CD14-positive monocyte (primary cell): ENCODE results near the gene CDV3. TPM values are rescaled to one million over a fixed set of nuclear protein-coding genes. Genes with fewer than 3 reads are reported as not detected.

Source experiments
- DNase-seq, 3 donors: peaks; one replicate each; pipeline ENCODE4 v3.0.0-alpha.2; 2011 to 2022
- H2AFZ ChIP-seq: 2 replicates; pipeline ENCODE4 v1.6.0; 2012; ENCODE audit warnings: mild to moderate bottlenecking, low read depth, low read length, inconsistent platforms; ENCODE audit not compliant: insufficient read depth, poor library complexity, severe bottlenecking
- H3K27ac ChIP-seq, 2 donors: 1 replicate in 1 of 2; 2 replicates in 1 of 2; pipeline ENCODE4 v1.5.1; 2012 to 2013; ENCODE audit warnings: low read length in 2 of 2, control low read depth in 1 of 2, inconsistent platforms in 1 of 2, low read depth in 1 of 2, mild to moderate bottlenecking in 1 of 2
- H3K27me3 ChIP-seq, 2 donors: one replicate each; pipeline versions ENCODE4 v1.6.0 to v1.6.1; 2011 to 2013; ENCODE audit warnings: low read length in 2 of 2; ENCODE audit not compliant: control insufficient read depth in 2 of 2, insufficient read depth in 2 of 2
- H3K36me3 ChIP-seq, 2 donors: replicated peaks in 1 of 2; 1 replicate in 1 of 2; 2 replicates in 1 of 2; pipeline versions ENCODE4 v1.5.1 to v1.6.1; 2012 to 2013; ENCODE audit warnings: low read length in 2 of 2, control low read depth in 1 of 2, inconsistent platforms in 1 of 2, mild to moderate bottlenecking in 1 of 2; ENCODE audit not compliant: insufficient read depth in 2 of 2, control insufficient read depth in 1 of 2
- H3K4me1 ChIP-seq, 2 donors: 1 replicate in 1 of 2; 2 replicates in 1 of 2; pipeline versions ENCODE4 v1.5.1 to v1.6.1; 2012 to 2013; ENCODE audit warnings: low read length in 2 of 2, control low read depth in 1 of 2, inconsistent platforms in 1 of 2, mild to moderate bottlenecking in 1 of 2, moderate library complexity in 1 of 2; ENCODE audit not compliant: insufficient read depth in 2 of 2, control insufficient read depth in 1 of 2
- H3K4me2 ChIP-seq: replicated peaks from 2 replicates; pipeline ENCODE3; 2012; ENCODE audit warnings: low read length, moderate library complexity, mild to moderate bottlenecking; ENCODE audit not compliant: poor library complexity, severe bottlenecking; ENCODE audit errors: extremely low read depth
- H3K4me3 ChIP-seq, 3 experiments: fragments of 200-600 bp in 1 of 3; sonication (generic) in 1 of 3; replicated peaks in 1 of 3; 1 replicate in 2 of 3; 2 replicates in 1 of 3; pipeline ENCODE4 v1.5.1; 2011 to 2013; ENCODE audit warnings: low read length in 3 of 3, mild to moderate bottlenecking in 3 of 3, control low read depth in 2 of 3, low read depth in 2 of 3, inconsistent platforms in 1 of 3, moderate library complexity in 1 of 3
- H3K79me2 ChIP-seq: 2 replicates; pipeline ENCODE4 v1.6.0; 2012; ENCODE audit warnings: mild to moderate bottlenecking, control low read depth, inconsistent platforms, low read length, moderate library complexity; ENCODE audit not compliant: insufficient read depth
- H3K9ac ChIP-seq: 2 replicates; pipeline ENCODE4 v1.6.0; 2017; ENCODE audit warnings: low read length, mild to moderate bottlenecking; ENCODE audit not compliant: insufficient read depth, poor library complexity, severe bottlenecking
- H3K9me3 ChIP-seq, 2 donors: replicated peaks in 1 of 2; 1 replicate in 1 of 2; 2 replicates in 1 of 2; pipeline versions ENCODE4 v1.5.1 to v1.6.1; 2012 to 2013; ENCODE audit warnings: low read length in 2 of 2, control low read depth in 1 of 2; ENCODE audit not compliant: control insufficient read depth in 1 of 2, insufficient read depth in 1 of 2
- H4K20me1 ChIP-seq: 2 replicates; pipeline ENCODE4 v1.6.0; 2012; ENCODE audit warnings: mild to moderate bottlenecking, low read length, control low read depth, moderate library complexity; ENCODE audit not compliant: insufficient read depth
- H3K27ac Mint-ChIP-seq, 7 donors: one replicate each; pipeline ENCODE4 v1.8.0; 2020; ENCODE audit warnings: mild to moderate bottlenecking in 7 of 7, mixed read lengths in 7 of 7, moderate library complexity in 6 of 7, inconsistent platforms in 2 of 7
- H3K27me3 Mint-ChIP-seq, 3 donors: one replicate each; pipeline ENCODE4 v1.8.0; 2021 to 2022; ENCODE audit warnings: low read depth in 3 of 3, mild to moderate bottlenecking in 3 of 3, mixed read lengths in 3 of 3, moderate library complexity in 3 of 3, inconsistent platforms in 1 of 3
- H3K36me3 Mint-ChIP-seq, 2 donors: one replicate each; pipeline ENCODE4 v1.8.0; 2020; ENCODE audit warnings: mixed read lengths in 2 of 2, inconsistent platforms in 1 of 2, mild to moderate bottlenecking in 1 of 2
- H3K4me1 Mint-ChIP-seq: one replicate; pipeline ENCODE4 v1.8.0; 2020; ENCODE audit warnings: mild to moderate bottlenecking, mixed read lengths
- H3K4me3 Mint-ChIP-seq, 2 donors: one replicate each; pipeline ENCODE4 v1.8.0; 2020; ENCODE audit warnings: mild to moderate bottlenecking in 2 of 2, mixed read lengths in 2 of 2, moderate library complexity in 1 of 2
- H3K9me3 Mint-ChIP-seq, 7 donors: one replicate each; pipeline ENCODE4 v1.8.0; 2020 to 2022; ENCODE audit warnings: mixed read lengths in 7 of 7, mild to moderate bottlenecking in 6 of 7, moderate library complexity in 6 of 7, inconsistent platforms in 2 of 7
- CTCF ChIP-seq: fragments of 200-600 bp; IDR thresholded peaks from one replicate; pipeline ENCODE4 v1.8.0; 2022; ENCODE audit warnings: antibody characterized with exemption, mild to moderate bottlenecking
- WGBS: methylation state at CpG from one replicate; pipeline ENCODE4 v1.1.5; 2013; ENCODE audit warnings: missing lambda C conversion rate; ENCODE audit not compliant: insufficient coverage; 5-methylcytosine and 5-hydroxymethylcytosine counted together
- intact Hi-C, 2 donors: fragments of 100-400 bp; cut with micrococcal nuclease; formaldehyde crosslinking; loops; one replicate each; pipeline versions ENCODE4 v1.15.0 to v1.15.1; 2023
- polyA plus RNA-seq, 3 donors: library from polyadenylated mRNA; depleted of rRNA in 1 of 3; unstranded in 2 of 3; stranded (reverse) in 1 of 3; fragments of 300-500 nt in 2 of 3; fragments of >200 nt in 1 of 3; fragmentation: Illumina TruSeq in 2 of 3; gene quantifications; 1 replicate in 2 of 3; 2 replicates in 1 of 3; pipeline ENCODE4 v1.2.3, GENCODE V29; 2012 to 2021
- small RNA-seq: library from RNA; depleted of rRNA; stranded (forward); fragments of <200 nt; gene quantifications from one replicate; pipeline ENCODE3, GENCODE V24; 2012; ENCODE audit warnings: low read depth; ENCODE audit not compliant: insufficient read length

Gene CDV3
- polyA plus RNA-seq, 3 donors = 30.0 to 80.1 (median 30.3) TPM

- H3K9ac ChIP-seq = no peak overlapping the region
- H3K4me3 Mint-ChIP-seq = no peak overlapping the region
- H3K36me3 Mint-ChIP-seq = peaks cover 72 to 81% of the 10 kb centered on the region in 2 donors
Measured at GRCh38 chr3:133629146-133629545, 55.7 kb downstream of the CDV3 start.

GRCh38 chr3:133633439-133633838, 60.0 kb downstream of the CDV3 start:
- H3K27ac Mint-ChIP-seq = peak overlapping the region in 3 of 7 donors; percentile 6 to 34 (median 7)
- intact Hi-C loops = no loop called here

More at GRCh38 chr3:133629146-133629545, 55.7 kb downstream of the CDV3 start:
- H2AFZ ChIP-seq = no peak overlapping the region
- no peak overlapping the region for H3K27ac ChIP-seq
- H3K4me3 ChIP-seq = no peak overlapping the region
- no peak overlapping the region for H3K4me2 ChIP-seq
- intact Hi-C loops = no loop called here
- WGBS = no CpG with 5 or more reads among the region's 2 CpGs
- no peaks in the 10 kb centered on the region for H3K4me1 Mint-ChIP-seq
- H3K27ac Mint-ChIP-seq = no peak overlapping the region
- H3K27me3 Mint-ChIP-seq = peaks cover 0 to 1% (median 0%) of the 10 kb centered on the region in 3 donors
- H3K4me1 ChIP-seq = no peaks in the 10 kb centered on the region
- DNase-seq = no peak
- no peaks in the 10 kb centered on the region for H3K9me3 ChIP-seq
- no peak for TF ChIP-seq CTCF
- H3K9me3 Mint-ChIP-seq = no peaks in the 10 kb centered on the region
- H3K36me3 ChIP-seq = peaks cover 84 to 98% of the 10 kb centered on the region in 2 donors
- H3K79me2 ChIP-seq = no peaks in the 10 kb centered on the region
- H4K20me1 ChIP-seq = no peaks in the 10 kb centered on the region
- H3K27me3 ChIP-seq = no peaks in the 10 kb centered on the region

More at GRCh38 chr3:133633439-133633838, 60.0 kb downstream of the CDV3 start:
- Mint-ChIP-seq H3K36me3 (peaks cover 73 to 86% of the 10 kb centered on the region in 2 donors), H3K27me3 (peaks cover 0 to 1% (median 0%) of the 10 kb centered on the region in 3 donors), H3K4me3 (no peak overlapping the region), H3K9me3 (peaks cover 0 to 2% (median 0%) of the 10 kb centered on the region in 7 donors), H3K4me1 (no peaks in the 10 kb centered on the region)
- DNase-seq = no peak
- H2AFZ ChIP-seq = no peak overlapping the region
- no peak for TF ChIP-seq CTCF
- H3K36me3 ChIP-seq = peaks cover 77 to 98% of the 10 kb centered on the region in 2 donors
- H3K4me3 ChIP-seq = no peak overlapping the region
- H3K9ac ChIP-seq = no peak overlapping the region
- H3K27me3 ChIP-seq = no peaks in the 10 kb centered on the region
- H3K4me2 ChIP-seq = no peak overlapping the region
- H3K4me1 ChIP-seq = no peaks in the 10 kb centered on the region
- H4K20me1 ChIP-seq = no peaks in the 10 kb centered on the region
- 100% methylated on average over 3 of the region's 4 CpGs for WGBS
- no peaks in the 10 kb centered on the region for H3K9me3 ChIP-seq
- H3K79me2 ChIP-seq = peaks cover 11% of the 10 kb centered on the region
- H3K27ac ChIP-seq = no peak overlapping the region

Small RNA genes within 50 kb of the gene (small RNA-seq; reads per million reads assigned to genes)
- gene AC022296.2 (not detected), gene RF00438 (not detected)

Other genes with a start within 250 kb of the CDV3 start
- gene BFSP2, start 173.6 kb upstream of the CDV3 start, polyA plus RNA-seq = not detected
- gene TOPBP1, start 88.3 kb downstream of the CDV3 start, polyA plus RNA-seq = 10 to 100 TPM in 1 of 3 donors, 1 to 10 TPM in 2; 4.9 to 24.3 (median 7.0) TPM
- gene TF, start 172.7 kb downstream of the CDV3 start, polyA plus RNA-seq = under 1 TPM in 1 of 3 donors, not detected in 2; 0.73 TPM
- gene SRPRB, start 232.1 kb downstream of the CDV3 start, polyA plus RNA-seq = 10 to 100 TPM in 2 of 3 donors, 1 to 10 TPM in 1; 6.1 to 30.6 (median 29.9) TPM